Transverse colon (tissue), 3 donors: Measurements from ENCODE around the gene ZWILCH.

Experiments used
- CTCF ChIP-seq, 5 experiments: fragments of 200-600 bp in 3 of 5; fragments of 450-650 bp in 2 of 5; sonication (generic) in 3 of 5; IDR thresholded peaks; 1 replicate in 2 of 5; 2 replicates in 3 of 5; pipeline ENCODE4 v1.5.1; 2016 to 2017; ENCODE audit warnings: antibody characterized with exemption in 5 of 5, inconsistent platforms in 3 of 5, mild to moderate bottlenecking in 2 of 5, moderate library complexity in 1 of 5
- EP300 ChIP-seq: sonication (generic); formaldehyde crosslinking; IDR thresholded peaks from one replicate; pipeline ENCODE4 v1.6.1; 2017; ENCODE audit warnings: antibody characterized with exemption, low read depth

- TF ChIP-seq EP300 (no peak), CTCF (IDR thresholded peaks at IDR 0.05) (no peak)
Observed at GRCh38 chr15:66560856-66561525, 55.9 kb downstream of the ZWILCH start.
